WTC11 (cell line): Measurements from ENCODE around the gene BCAS3. TPM values are rescaled to one million over a fixed set of nuclear protein-coding genes. Genes with fewer than 3 reads are reported as not detected.

Experiments
- ATAC-seq: fragments of 200-7000 bp; cut with Tn5 transposase; 2 replicates; pipeline ENCODE4 v1.10.0; 2021; ENCODE audit warnings: mild to moderate bottlenecking, moderate library complexity
- CTCF ChIA-PET: fragments of 300-600 bp; sonication (Branson Sonifier 250); formaldehyde crosslinking; loops from one replicate; lab custom pipeline; 2021; ENCODE audit warnings: antibody characterized with exemption; lab: Charles Lee
- POLR2A ChIA-PET: fragments of 350-600 bp; sonication (Branson Sonifier 250); formaldehyde crosslinking; loops from one replicate; lab custom pipeline; 2021; ENCODE audit warnings: antibody characterized with exemption; lab: Charles Lee
- DNase-seq: peaks from one replicate; pipeline ENCODE4 v3.0.0; 2021; ENCODE audit warnings: low spot score
- H3K27ac Mint-ChIP-seq: 2 replicates; pipeline ENCODE4 v1.8.0; 2021; ENCODE audit warnings: mixed read lengths
- H3K27me3 Mint-ChIP-seq: 2 replicates; pipeline ENCODE4 v1.8.0; 2021; ENCODE audit warnings: low read depth, mild to moderate bottlenecking, moderate library complexity, mixed read lengths
- H3K36me3 Mint-ChIP-seq: 2 replicates; pipeline ENCODE4 v1.8.0; 2021; ENCODE audit warnings: mixed read lengths
- H3K4me1 Mint-ChIP-seq: 2 replicates; pipeline ENCODE4 v1.8.0; 2022; ENCODE audit warnings: mixed read lengths
- H3K4me3 Mint-ChIP-seq: 2 replicates; pipeline ENCODE4 v1.8.0; 2021; ENCODE audit warnings: mild to moderate bottlenecking, moderate library complexity, mixed read lengths
- H3K9me3 Mint-ChIP-seq: 2 replicates; pipeline ENCODE4 v1.8.0; 2021; ENCODE audit warnings: mixed read lengths
- AFF4 ChIP-seq: sonication (generic); formaldehyde crosslinking; IDR thresholded peaks from 2 replicates; pipeline ENCODE4 v1.8.1; 2023; ENCODE audit warnings: mild to moderate bottlenecking, missing genetic modification reagents, borderline replicate concordance
- ARID4B ChIP-seq: sonication (generic); formaldehyde crosslinking; IDR thresholded peaks from 2 replicates; pipeline ENCODE4 v1.8.0; 2023; ENCODE audit warnings: missing genetic modification reagents, mild to moderate bottlenecking, borderline replicate concordance
- ATF6 ChIP-seq: sonication (generic); formaldehyde crosslinking; IDR thresholded peaks from 2 replicates; pipeline ENCODE4 v1.8.1; 2023; ENCODE audit warnings: mild to moderate bottlenecking, missing genetic modification reagents
- E2F1 ChIP-seq: sonication (generic); formaldehyde crosslinking; IDR thresholded peaks from 2 replicates; pipeline ENCODE4 v1.8.0; 2022; ENCODE audit warnings: mild to moderate bottlenecking, missing genetic modification reagents
- E2F4 ChIP-seq: sonication (generic); formaldehyde crosslinking; IDR thresholded peaks from 2 replicates; pipeline ENCODE4 v1.8.1; 2022; ENCODE audit warnings: low read depth, mild to moderate bottlenecking, moderate library complexity, missing genetic modification reagents, borderline replicate concordance
- FOXJ3 ChIP-seq: sonication (generic); formaldehyde crosslinking; IDR thresholded peaks from 2 replicates; pipeline ENCODE4 v1.9.0; 2021; ENCODE audit warnings: missing genetic modification reagents, mild to moderate bottlenecking, borderline replicate concordance
- MLX ChIP-seq: sonication (generic); formaldehyde crosslinking; IDR thresholded peaks from 2 replicates; pipeline ENCODE4 v1.8.1; 2023; ENCODE audit warnings: mild to moderate bottlenecking, missing genetic modification reagents, moderate library complexity
- SMAD4 ChIP-seq: sonication (generic); formaldehyde crosslinking; IDR thresholded peaks from 2 replicates; pipeline ENCODE4 v1.8.0; 2022; ENCODE audit warnings: mild to moderate bottlenecking, missing genetic modification reagents
- SOX15 ChIP-seq: fragments of 250-450 bp; sonication (Bioruptor Pico); IDR thresholded peaks from 2 replicates; pipeline ENCODE4 v1.9.0; 2021; ENCODE audit warnings: mild to moderate bottlenecking
- SP1 ChIP-seq: sonication (generic); formaldehyde crosslinking; conservative IDR thresholded peaks from 2 replicates; pipeline ENCODE4 v1.8.1; 2022; ENCODE audit warnings: missing genetic modification reagents
- TEAD1 ChIP-seq: sonication (generic); formaldehyde crosslinking; IDR thresholded peaks from 2 replicates; pipeline ENCODE4 v1.8.0; 2022; ENCODE audit warnings: mild to moderate bottlenecking, missing genetic modification reagents
- ZBTB43 ChIP-seq: sonication (generic); formaldehyde crosslinking; IDR thresholded peaks from 2 replicates; pipeline ENCODE4 v1.8.1; 2023; ENCODE audit warnings: mild to moderate bottlenecking, missing genetic modification reagents
- ZNF317 ChIP-seq: sonication (generic); formaldehyde crosslinking; IDR thresholded peaks from 2 replicates; pipeline ENCODE4 v1.8.1; 2023; ENCODE audit warnings: low read depth, mild to moderate bottlenecking, moderate library complexity, missing genetic modification reagents, borderline replicate concordance
- ZNF396 ChIP-seq: fragments of 250-450 bp; sonication (Bioruptor Pico); IDR thresholded peaks from 2 replicates; pipeline ENCODE4 v1.8.0; 2021; ENCODE audit warnings: mild to moderate bottlenecking, moderate library complexity, borderline replicate concordance
- ZNF512 ChIP-seq: sonication (generic); formaldehyde crosslinking; IDR thresholded peaks from 2 replicates; pipeline ENCODE4 v1.8.1; 2022; ENCODE audit warnings: missing genetic modification reagents, borderline replicate concordance
- total RNA-seq: library from RNA; stranded (reverse); gene quantifications from 3 replicates; pipeline ENCODE4 v1.2.3, GENCODE V29; 2021
- TF ChIP-seq, protein P1 (sequence below): fragments of 250-450 bp; sonication (Bioruptor Pico); conservative IDR thresholded peaks from 2 replicates; pipeline ENCODE4 v1.9.0; 2021; ENCODE audit warnings: mild to moderate bottlenecking

Gene BCAS3
- total RNA-seq, 1 experiment from 2014 or later = 15.5 TPM

- ATAC-seq (no peak), DNase-seq (no peak)
- H3K9me3 Mint-ChIP-seq = no peaks in the 10 kb centered on the region
- no peak overlapping the region for H3K4me3 Mint-ChIP-seq
- H3K27me3 Mint-ChIP-seq = no peaks in the 10 kb centered on the region
- H3K36me3 Mint-ChIP-seq = peaks cover 9% of the 10 kb centered on the region
- no peak for TF ChIP-seq ZNF512 (CRISPR knock-in tag)
- TF ChIP-seq ZNF317 (CRISPR knock-in tag) = no peak
- TF ChIP-seq AFF4 (CRISPR knock-in tag) = no peak
- TF ChIP-seq ARID4B (CRISPR knock-in tag) = no peak
- TF ChIP-seq SOX15 (CRISPR knock-in tag) = no peak
- no peak for TF ChIP-seq TEAD1
- TF ChIP-seq, protein P1, sequence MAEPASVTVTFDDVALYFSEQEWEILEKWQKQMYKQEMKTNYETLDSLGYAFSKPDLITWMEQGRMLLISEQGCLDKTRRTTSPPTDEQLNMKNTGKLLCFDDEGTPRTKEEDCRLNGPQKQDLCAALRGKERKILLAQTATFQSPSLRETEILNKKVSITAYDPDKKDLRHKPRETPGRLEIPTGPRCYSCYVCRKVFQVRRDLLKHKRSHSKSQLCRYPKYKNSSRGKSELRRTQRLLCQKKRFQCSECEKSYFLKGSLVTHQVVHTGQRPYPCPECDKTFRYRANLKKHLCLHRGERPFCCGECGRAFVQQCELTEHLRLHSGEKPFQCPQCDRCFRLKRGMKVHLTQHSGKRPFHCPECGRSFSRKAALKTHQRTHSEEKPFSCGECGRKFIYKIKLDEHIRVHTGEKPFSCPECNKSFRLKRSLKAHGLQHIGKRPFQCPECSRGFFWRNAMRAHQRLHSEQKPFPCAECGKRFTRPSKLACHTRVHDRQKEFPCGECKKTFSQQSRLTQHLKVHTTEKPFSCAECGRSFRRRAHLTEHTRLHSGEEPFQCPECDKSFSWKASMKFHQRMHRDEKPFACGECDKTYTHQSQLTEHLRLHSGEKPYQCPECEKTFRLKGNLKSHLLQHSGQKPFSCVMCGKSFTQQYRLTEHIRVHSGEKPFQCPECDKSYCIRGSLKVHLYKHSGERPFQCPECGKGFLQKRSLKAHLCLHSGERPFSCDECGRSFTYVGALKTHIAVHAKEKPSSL (CRISPR knock-in tag) = no peak
- TF ChIP-seq ZNF396 (CRISPR knock-in tag) = no peak
- TF ChIP-seq ZBTB43 = no peak
- TF ChIP-seq E2F4 (CRISPR knock-in tag) = no peak
- TF ChIP-seq FOXJ3 (CRISPR knock-in tag) = no peak
- TF ChIP-seq SMAD4 (CRISPR knock-in tag) = no peak
- no peak for TF ChIP-seq E2F1
- TF ChIP-seq MLX (CRISPR knock-in tag) = no peak
- TF ChIP-seq SP1 (CRISPR knock-in tag) = no peak
- no peak for TF ChIP-seq ATF6 (CRISPR knock-in tag)
- H3K27ac Mint-ChIP-seq = no peak overlapping the region
- ChIA-PET CTCF (interaction anchor here (0.7 to 1.3 kb wide), 2 partner anchors 9 to 61 kb away, joined by 3 to 5 read pairs; no protein-coding TSS in a partner anchor), POLR2A (no interaction called here)
- H3K4me1 Mint-ChIP-seq = no peaks in the 10 kb centered on the region
Measured at GRCh38 chr17:60631119-60631518, 46.5 kb upstream of the BCAS3 start.
